ENCODE results near the gene TTC13. TPM values are rescaled to one million over a fixed set of nuclear protein-coding genes. Genes with fewer than 3 reads are reported as not detected.
A peak's percentile ranks its signal among the peaks of the same experiment; 100 is the strongest.
"Not testable (repeated sequence)": the region's sequence is repeated elsewhere in the genome, so short reads cannot be mapped to it uniquely, and the experiment has no call there.

The TTC13 gene, protein sequence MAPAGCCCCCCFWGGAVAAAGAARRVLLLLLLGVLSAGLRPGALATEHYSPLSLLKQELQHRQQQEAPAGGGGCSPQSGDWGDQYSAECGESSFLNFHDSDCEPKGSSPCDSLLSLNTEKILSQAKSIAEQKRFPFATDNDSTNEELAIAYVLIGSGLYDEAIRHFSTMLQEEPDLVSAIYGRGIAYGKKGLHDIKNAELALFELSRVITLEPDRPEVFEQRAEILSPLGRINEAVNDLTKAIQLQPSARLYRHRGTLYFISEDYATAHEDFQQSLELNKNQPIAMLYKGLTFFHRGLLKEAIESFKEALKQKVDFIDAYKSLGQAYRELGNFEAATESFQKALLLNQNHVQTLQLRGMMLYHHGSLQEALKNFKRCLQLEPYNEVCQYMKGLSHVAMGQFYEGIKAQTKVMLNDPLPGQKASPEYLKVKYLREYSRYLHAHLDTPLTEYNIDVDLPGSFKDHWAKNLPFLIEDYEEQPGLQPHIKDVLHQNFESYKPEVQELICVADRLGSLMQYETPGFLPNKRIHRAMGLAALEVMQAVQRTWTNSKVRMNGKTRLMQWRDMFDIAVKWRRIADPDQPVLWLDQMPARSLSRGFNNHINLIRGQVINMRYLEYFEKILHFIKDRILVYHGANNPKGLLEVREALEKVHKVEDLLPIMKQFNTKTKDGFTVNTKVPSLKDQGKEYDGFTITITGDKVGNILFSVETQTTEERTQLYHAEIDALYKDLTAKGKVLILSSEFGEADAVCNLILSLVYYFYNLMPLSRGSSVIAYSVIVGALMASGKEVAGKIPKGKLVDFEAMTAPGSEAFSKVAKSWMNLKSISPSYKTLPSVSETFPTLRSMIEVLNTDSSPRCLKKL
- total RNA-seq = 24.6 TPM

DNA sequence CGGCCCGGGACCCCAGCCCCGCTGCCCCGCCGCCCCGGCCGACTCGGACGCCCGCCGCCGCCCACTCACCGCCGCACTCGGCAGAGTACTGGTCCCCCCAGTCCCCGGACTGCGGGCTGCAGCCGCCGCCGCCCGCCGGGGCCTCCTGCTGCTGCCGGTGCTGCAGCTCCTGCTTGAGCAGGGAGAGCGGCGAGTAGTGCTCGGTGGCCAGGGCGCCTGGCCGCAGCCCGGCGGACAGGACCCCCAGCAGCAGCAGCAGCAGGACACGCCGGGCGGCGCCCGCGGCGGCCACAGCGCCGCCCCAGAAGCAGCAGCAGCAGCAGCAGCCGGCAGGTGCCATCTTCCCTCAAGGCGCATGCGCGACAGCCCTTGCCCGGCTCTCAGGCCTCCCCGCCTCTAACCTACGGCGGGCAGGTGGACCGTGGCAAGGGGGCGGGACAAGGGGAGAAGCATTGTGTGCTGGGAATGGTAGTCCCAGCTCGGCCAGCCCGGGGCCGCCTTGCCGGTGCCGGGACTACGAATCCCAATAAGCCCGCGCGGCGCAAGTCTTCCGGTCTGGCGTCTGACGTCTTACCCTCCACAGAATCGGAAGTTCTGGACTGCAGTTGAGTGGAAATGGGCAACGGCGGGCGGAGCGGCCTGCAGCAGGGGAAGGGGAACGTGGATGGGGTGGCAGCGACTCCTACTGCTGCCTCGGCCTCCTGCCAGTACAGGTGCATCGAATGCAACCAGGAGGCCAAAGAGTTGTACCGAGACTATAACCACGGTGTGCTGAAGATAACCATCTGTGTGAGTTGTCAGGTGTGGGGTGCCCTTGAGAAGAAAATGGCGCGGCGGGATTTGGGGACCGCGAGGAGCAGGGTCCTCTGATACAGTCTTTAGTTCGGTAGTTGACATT is at the start of gene TTC13, which contains the start of gene ARV1:
Gene TTC13 (minus strand): TSS at position 371 of the 898 bp plus-strand sequence. CDS start 31 bp downstream, at position 340.
Gene ARV1 (plus strand): TSS at position 604 of the 898 bp plus-strand sequence. CDS start 12 bp downstream, at position 616.
- H3K4me1 ChIP-seq (ENCODE audit: insufficient read depth, low read length) = peaks cover 55% of the 10 kb centered on the region
- H3K4me3 ChIP-seq (ENCODE audit: low read length) = peak within 1 kb of the TSS; percentile 67
- no peaks in the 10 kb centered on the region for H3K27me3 ChIP-seq (ENCODE audit: insufficient read depth, low read length)
- H3K9me3 ChIP-seq (ENCODE audit: low read depth, low read length) = no peaks in the 10 kb centered on the region

DNA sequence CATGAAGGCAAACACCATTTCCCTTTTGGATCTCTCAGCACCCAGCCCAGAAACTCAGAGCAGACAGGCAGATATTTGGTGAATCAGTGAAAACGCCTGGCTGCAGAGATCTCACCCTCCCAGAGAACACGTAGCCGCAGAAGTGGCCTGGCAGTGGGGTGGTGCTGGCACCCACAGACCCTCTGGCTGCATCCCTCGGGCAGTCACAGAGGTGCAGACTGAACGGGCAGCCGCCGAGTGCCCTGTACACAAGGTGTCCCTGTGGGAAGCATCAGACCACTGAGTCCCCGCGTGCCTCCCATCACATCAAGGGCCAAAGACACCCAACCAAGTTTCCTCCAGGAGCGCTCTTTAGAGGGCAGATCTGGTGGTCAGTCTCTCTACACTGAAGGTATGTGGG is 49.3 kb upstream of the TTC13 start:
- peaks cover 8% of the 10 kb centered on the region for H3K4me1 ChIP-seq (ENCODE audit: insufficient read depth, low read length)
- no peaks in the 10 kb centered on the region for H3K27me3 ChIP-seq (ENCODE audit: insufficient read depth, low read length)
- H3K9me3 ChIP-seq (ENCODE audit: low read depth, low read length) = no peaks in the 10 kb centered on the region
- H3K4me3 ChIP-seq (ENCODE audit: low read length) = no peak overlapping the region

DNA sequence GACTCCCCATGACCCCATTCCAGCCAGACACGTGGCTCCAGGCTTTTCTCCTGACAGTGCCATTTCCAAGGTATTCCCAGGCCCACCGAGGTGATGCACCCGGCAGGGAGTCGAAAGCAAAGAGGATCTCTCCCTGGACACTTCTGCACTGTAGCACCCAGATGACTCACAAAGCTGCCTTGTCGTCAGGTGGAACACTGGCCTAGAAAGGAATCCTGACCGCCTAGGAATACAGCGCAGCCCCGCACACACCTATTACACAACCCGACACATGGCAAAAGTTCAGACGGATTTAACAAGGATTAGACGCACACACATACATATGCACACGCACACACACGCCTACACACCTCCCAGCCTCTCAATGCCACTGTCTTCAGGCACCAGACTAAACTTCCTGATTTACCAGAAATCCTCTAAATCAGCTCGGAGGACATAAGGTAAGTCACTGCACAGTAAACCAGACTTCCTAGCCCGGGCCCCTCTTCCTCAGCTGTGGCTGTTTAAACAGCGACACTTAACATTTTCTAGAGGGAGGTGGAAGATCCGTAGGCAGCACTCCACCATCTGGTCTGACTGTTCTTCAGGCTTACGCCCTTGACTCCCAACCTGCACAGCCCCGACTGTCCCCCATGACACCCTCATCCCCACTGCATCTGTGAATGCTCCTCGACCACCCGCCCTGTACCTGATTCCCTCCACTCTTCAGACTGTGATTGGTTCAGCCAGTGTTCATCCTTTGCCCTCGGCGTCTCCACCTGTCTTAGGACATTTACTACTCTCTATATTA is 48.7 kb upstream of the TTC13 start:
- H3K27me3 ChIP-seq (ENCODE audit: insufficient read depth, low read length) = no peaks in the 10 kb centered on the region
- H3K9me3 ChIP-seq (ENCODE audit: low read depth, low read length) = no peaks in the 10 kb centered on the region
- no peak overlapping the region for H3K4me3 ChIP-seq (ENCODE audit: low read length)
- H3K4me1 ChIP-seq (ENCODE audit: insufficient read depth, low read length) = peaks cover 8% of the 10 kb centered on the region

DNA sequence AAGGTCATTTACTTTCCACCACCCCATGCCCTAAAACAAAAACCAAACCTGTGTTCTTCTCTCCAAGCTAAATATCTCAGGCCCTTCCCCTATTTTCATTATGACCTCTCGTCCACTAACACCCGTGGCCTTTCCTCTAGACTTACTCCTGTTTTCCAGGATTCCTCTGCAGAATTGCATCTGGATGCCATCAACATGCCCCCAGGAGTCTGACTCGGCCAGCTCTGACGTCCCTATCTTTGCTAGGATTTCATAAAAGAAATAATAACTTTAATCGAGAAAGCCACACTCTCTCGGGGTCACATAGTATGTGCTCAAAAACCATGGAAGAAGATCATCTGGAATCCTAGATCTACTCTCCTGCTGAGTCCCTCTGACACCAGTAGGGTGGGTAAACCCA is 47.9 kb upstream of the TTC13 start:
- Histone ChIP-seq H3K9me3 (ENCODE audit: low read depth, low read length) (no peaks in the 10 kb centered on the region), H3K4me3 (ENCODE audit: low read length) (no peak overlapping the region), H3K27me3 (ENCODE audit: insufficient read depth, low read length) (no peaks in the 10 kb centered on the region), H3K4me1 (ENCODE audit: insufficient read depth, low read length) (peaks cover 8% of the 10 kb centered on the region)

DNA sequence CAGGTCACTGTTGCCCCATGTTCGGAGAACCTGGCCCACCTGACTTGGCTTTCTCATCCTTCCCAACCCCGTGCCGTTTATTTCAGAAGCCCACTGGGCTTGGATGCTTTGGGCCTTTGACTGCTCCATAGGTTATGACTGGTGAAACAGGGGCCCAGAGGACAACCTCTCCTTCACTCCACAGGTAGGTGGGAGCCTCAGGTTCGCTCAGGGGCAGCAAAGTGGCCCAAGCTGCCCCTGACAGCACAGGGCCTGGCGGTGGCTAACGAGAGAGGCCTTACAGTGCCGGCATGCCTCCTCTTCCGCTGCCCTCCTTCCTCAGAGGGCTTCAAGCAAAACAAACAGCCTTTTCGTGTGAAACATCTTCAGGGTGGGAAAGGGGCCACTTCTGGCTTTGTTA is 44.5 kb upstream of the TTC13 start:
- no peaks in the 10 kb centered on the region for H3K9me3 ChIP-seq (ENCODE audit: low read depth, low read length)
- no peaks in the 10 kb centered on the region for H3K27me3 ChIP-seq (ENCODE audit: insufficient read depth, low read length)
- no peak overlapping the region for H3K4me3 ChIP-seq (ENCODE audit: low read length)

DNA sequence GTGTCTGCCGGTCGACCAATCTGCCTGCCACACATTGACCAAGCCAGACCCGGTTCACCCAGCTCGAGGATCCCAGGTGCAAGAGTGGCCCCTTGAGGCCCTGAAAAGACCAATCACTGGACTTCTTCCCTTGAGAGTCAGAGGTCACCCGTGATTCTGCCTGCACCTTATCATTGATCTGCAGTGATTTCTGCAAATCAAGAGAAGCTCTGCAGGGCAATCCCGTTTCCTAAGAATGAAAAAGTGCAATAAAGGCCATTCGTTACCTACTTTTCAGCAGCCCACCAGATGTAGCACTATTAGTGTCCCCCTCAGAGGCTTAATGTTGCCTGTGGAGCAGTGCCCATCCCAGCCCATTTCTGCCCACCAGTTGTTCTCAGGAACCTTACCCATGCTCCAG is 43.9 kb upstream of the TTC13 start:
- peaks cover 21% of the 10 kb centered on the region for H3K4me1 ChIP-seq (ENCODE audit: insufficient read depth, low read length)
- not testable (repeated sequence) for H3K27me3 ChIP-seq (ENCODE audit: insufficient read depth, low read length); H3K9me3 ChIP-seq (ENCODE audit: low read depth, low read length); H3K4me3 ChIP-seq (ENCODE audit: low read length)

More for the DNA sequence above, 44.5 kb upstream of the TTC13 start:
- peaks cover 21% of the 10 kb centered on the region for H3K4me1 ChIP-seq (ENCODE audit: insufficient read depth, low read length)

DNA sequence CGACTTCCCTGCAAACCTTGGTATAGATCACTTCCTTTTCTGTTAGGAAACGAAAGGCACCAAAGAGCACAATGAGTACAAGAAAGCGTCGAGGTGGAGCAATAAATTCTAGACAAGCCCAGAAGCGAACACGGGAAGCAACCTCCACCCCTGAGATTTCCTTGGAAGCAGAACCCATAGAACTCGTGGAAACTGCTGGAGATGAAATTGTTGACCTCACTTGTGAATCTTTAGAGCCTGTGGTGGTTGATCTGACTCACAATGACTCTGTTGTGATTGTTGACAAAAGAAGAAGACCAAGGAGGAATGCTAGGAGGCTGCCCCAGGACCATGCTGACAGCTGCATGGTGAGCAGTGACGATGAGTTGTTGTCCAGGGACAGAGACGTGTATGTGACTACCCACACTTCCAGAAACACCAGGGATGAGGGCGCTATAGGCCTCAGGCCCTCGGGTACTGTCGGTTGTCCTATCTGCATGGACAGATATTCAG is 42.9 kb upstream of the TTC13 start:
- H3K4me1 ChIP-seq (ENCODE audit: insufficient read depth, low read length) = peaks cover 21% of the 10 kb centered on the region
- H3K27me3 ChIP-seq (ENCODE audit: insufficient read depth, low read length) = no peaks in the 10 kb centered on the region
- H3K4me3 ChIP-seq (ENCODE audit: low read length) = no peak overlapping the region
- H3K9me3 ChIP-seq (ENCODE audit: low read depth, low read length) = no peaks in the 10 kb centered on the region

DNA sequence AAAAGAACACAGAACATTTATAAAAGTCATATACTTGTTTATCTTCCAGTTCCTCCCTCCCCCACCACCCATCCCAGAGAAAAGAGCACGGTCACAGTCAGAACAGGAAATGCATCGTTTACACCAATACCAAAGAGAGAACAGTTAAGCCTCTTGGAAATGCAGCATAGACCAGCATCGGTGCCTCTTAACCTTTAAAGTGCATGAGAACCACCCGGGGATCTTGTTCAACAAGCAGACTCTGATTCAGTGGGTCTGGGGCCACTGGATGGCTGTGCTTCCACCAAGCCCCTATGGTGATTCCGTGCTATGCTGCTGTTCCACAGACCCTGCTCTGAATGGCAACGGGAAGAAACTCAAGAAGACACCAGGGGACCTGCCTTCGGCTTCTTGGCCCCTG is 42.2 kb upstream of the TTC13 start:
- Histone ChIP-seq H3K4me1 (ENCODE audit: insufficient read depth, low read length) (peaks cover 21% of the 10 kb centered on the region), H3K4me3 (ENCODE audit: low read length) (no peak overlapping the region), H3K27me3 (ENCODE audit: insufficient read depth, low read length) (no peaks in the 10 kb centered on the region)

DNA sequence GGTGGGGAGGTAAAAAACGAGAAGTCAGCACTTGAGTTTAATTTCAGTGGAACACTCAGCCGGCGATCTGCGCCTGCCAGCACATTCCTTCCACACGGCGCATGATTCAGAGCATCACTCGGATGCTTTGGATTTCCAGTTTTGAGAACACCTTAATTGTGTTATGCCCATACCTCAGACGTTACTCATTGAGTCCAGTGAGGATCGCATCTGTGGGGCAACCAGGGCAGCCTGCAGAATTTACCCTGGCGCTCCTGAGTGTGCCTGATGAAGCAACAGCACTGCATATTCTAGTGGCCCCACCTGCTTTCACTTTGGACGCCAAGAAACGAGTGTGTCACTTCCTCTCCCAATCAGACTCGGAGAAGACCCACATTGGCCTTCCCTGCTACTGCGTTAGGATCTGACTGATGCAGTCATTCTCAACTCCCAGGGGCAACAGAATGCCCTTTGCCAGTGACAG is 41.5 kb upstream of the TTC13 start:
- Histone ChIP-seq H3K4me1 (ENCODE audit: insufficient read depth, low read length) (peaks cover 21% of the 10 kb centered on the region), H3K9me3 (ENCODE audit: low read depth, low read length) (no peaks in the 10 kb centered on the region), H3K4me3 (ENCODE audit: low read length) (no peak overlapping the region), H3K27me3 (ENCODE audit: insufficient read depth, low read length) (no peaks in the 10 kb centered on the region)

More for the DNA sequence above, 42.2 kb upstream of the TTC13 start:
- H3K9me3 ChIP-seq (ENCODE audit: low read depth, low read length) = no peaks in the 10 kb centered on the region

DNA sequence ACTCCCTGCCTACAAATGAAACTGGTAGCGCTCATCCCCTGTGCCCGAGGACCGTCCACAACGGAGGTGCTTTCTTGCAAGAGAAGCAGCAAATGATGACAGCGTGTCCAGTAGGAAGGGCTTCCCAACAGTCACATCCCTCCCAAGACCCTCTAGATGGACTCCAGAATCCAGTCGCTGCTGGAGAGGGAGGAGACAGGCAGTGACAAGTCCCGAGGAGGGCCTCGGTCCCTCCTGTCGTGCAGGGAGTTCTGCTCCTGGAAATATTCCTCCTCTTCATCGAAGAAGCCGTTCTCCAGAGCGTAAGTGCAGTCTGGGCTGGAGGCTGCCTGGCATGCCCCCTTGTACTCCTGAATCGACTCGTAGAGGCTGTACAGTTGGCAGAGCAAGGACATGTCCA is 41.0 kb upstream of the TTC13 start:
- Histone ChIP-seq H3K27me3 (ENCODE audit: insufficient read depth, low read length) (no peaks in the 10 kb centered on the region), H3K4me1 (ENCODE audit: insufficient read depth, low read length) (peaks cover 21% of the 10 kb centered on the region), H3K4me3 (ENCODE audit: low read length) (no peak overlapping the region), H3K9me3 (ENCODE audit: low read depth, low read length) (no peaks in the 10 kb centered on the region)

DNA sequence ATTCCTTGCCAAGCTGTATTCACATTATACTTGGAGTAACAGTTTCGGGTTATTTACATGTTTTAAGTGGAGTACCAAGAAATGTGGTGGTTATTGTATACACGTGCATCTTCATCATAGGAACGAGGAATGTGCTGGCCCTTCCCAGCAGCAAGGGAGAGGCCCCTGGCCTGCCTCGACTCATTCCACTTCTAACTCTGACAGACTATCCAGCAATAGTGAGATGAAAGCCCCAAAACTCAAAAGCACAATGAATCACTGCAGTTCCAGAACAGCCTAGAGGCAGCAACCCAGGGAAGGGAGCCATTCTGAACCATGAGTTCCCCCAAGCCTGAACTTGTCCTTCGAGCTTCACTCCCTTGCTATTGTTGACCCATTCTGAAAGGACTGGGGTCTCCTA is 38.3 kb upstream of the TTC13 start:
- H3K9me3 ChIP-seq (ENCODE audit: low read depth, low read length) = no peaks in the 10 kb centered on the region
- peaks cover 21% of the 10 kb centered on the region for H3K4me1 ChIP-seq (ENCODE audit: insufficient read depth, low read length)
- no peak overlapping the region for H3K4me3 ChIP-seq (ENCODE audit: low read length)
- no peaks in the 10 kb centered on the region for H3K27me3 ChIP-seq (ENCODE audit: insufficient read depth, low read length)

DNA sequence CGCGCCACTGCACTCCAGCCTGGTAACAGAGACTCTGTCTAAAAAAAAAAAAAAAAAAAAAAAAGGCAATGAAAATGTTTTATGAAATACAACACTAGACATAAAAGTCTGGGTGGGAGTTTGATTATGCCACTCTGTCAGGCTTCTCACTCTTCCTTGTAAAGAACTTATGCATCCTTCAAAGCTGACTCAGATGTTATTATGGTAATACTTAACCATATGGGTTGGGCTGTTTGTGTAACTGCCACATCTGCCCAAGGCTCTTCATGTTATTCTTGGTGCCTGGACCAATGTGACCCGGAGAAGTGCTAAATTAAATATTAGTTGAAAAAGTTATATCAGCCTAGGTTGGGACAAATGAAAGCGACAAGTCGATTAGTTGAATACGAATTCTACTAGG is 37.6 kb upstream of the TTC13 start:
- Histone ChIP-seq H3K27me3 (ENCODE audit: insufficient read depth, low read length) (no peaks in the 10 kb centered on the region), H3K9me3 (ENCODE audit: low read depth, low read length) (no peaks in the 10 kb centered on the region), H3K4me1 (ENCODE audit: insufficient read depth, low read length) (peaks cover 17% of the 10 kb centered on the region), H3K4me3 (ENCODE audit: low read length) (no peak overlapping the region)

DNA sequence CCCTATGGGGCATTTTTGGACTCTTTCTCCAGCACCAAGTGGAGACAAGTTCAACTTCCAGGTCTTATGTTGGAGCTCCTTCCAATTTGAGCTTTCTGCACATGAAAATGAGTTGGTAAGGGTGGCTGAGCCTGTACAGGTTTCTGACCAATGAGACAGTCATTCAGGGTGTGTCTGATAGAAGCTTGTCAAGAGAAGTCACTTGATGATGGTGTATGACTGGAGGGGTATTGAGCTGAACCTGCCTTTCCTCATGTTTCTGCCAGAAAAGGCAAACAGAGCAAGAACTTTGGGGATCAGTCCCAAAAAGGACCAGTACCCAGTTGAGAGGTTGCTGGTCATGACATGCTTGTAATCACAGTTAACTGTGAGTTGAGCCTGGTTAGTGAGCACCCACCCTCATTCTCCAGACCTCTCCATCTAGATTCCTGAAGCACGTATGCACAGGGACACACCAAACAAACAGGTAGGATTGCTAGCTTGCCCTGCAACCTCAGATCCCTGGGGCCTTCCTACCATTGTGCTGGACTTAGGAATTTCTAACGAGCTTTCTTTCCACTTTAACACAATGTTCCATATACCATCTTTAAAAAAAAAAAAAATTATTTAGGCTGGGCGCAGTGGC is 34.8 kb upstream of the TTC13 start:
- Histone ChIP-seq H3K4me1 (ENCODE audit: insufficient read depth, low read length) (no peaks in the 10 kb centered on the region), H3K27me3 (ENCODE audit: insufficient read depth, low read length) (no peaks in the 10 kb centered on the region), H3K9me3 (ENCODE audit: low read depth, low read length) (no peaks in the 10 kb centered on the region), H3K4me3 (ENCODE audit: low read length) (no peak overlapping the region)
